ENCODE data around the gene RAP1GAP.

Gene RAP1GAP

GRCh38 chr1:21623410-21623961 lies 45.7 kb downstream of the RAP1GAP start:
- TF ChIP-seq CTCF (IDR thresholded peaks at IDR 0.05; ENCODE audit: borderline replicate concordance, control extremely low read depth, extremely low read depth, insufficient read depth, missing control alignments) = no peak
- no peak for DNase-seq (ENCODE audit: low spot score)
- in situ Hi-C loops (cut with MboI; ENCODE audit: low sequenced_read_pairs, unreplicated experiment) = no loop called here

GRCh38 chr1:21622466-21623315 lies 46.5 kb downstream of the RAP1GAP start:
- in situ Hi-C loops (cut with MboI; ENCODE audit: low sequenced_read_pairs, unreplicated experiment) = no loop called here
- TF ChIP-seq CTCF (IDR thresholded peaks at IDR 0.05; ENCODE audit: borderline replicate concordance, control extremely low read depth, extremely low read depth, insufficient read depth, missing control alignments) = no peak
- DNase-seq (ENCODE audit: low spot score) = peak; percentile 80

GRCh38 chr1:21621761-21622436 lies 47.3 kb downstream of the RAP1GAP start:
- in situ Hi-C loops (cut with MboI; ENCODE audit: low sequenced_read_pairs, unreplicated experiment) = no loop called here
- no peak for DNase-seq (ENCODE audit: low spot score)
- TF ChIP-seq CTCF (IDR thresholded peaks at IDR 0.05; ENCODE audit: borderline replicate concordance, control extremely low read depth, extremely low read depth, insufficient read depth, missing control alignments) = no peak

- in situ Hi-C loops (cut with MboI; ENCODE audit: low sequenced_read_pairs, unreplicated experiment) = no loop called here
- DNase-seq (ENCODE audit: low spot score) = no peak
- TF ChIP-seq CTCF (IDR thresholded peaks at IDR 0.05; ENCODE audit: borderline replicate concordance, control extremely low read depth, extremely low read depth, insufficient read depth, missing control alignments) = no peak
These were observed 48.1 kb downstream of the RAP1GAP start for GRCh38 chr1:21621051-21621450.

GRCh38 chr1:21620496-21620895 lies 48.7 kb downstream of the RAP1GAP start:
- in situ Hi-C loops (cut with MboI; ENCODE audit: low sequenced_read_pairs, unreplicated experiment) = no loop called here
- no peak for DNase-seq (ENCODE audit: low spot score)

More at GRCh38 chr1:21620496-21620895, 48.7 kb downstream of the RAP1GAP start:
- TF ChIP-seq CTCF (IDR thresholded peaks at IDR 0.05; ENCODE audit: borderline replicate concordance, control extremely low read depth, extremely low read depth, insufficient read depth, missing control alignments) = no peak
